ENCODE measurements around the gene DMWD. TPM values are rescaled to one million over a fixed set of nuclear protein-coding genes. Genes with fewer than 3 reads are reported as not detected.

DMWD gene
- polyA plus RNA-seq, 1 of the 3 experiments (the other 2 are of a cell fraction), result 40.6 TPM

DNA sequence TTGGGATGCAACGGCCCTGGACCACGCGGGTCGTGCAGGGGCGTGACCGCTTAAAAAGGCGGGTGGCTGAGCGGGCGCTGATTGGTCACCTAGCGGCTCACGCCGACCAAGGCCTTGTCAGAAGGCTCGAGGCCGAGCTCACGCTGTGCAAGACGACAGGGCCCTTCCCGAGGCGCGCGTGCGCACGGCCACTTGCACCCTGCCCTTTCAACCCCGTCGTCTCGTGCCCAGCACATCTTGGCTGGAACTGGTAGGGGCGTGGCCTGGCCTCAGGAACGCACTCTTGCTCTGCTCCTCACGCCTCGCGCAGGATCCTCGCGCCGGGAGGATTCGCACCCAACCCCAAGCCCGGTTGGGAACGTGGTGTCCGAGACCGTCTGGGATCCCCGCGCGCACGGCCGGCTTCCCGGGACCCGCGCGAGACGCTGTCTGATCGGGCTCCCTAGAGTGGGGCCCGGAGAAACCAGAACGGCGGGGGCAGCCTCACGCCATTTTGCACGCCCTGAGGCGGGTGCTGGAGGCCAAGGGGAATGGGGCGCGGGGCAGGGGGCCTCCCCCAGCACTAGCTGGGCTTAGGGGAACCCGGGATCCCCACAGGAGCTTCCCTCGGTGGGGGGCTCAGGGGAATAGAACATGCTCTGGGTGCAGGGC lies 59.4 kb downstream of the DMWD start, which contains the start of gene MEIOSIN (continued):
- TF ChIP-seq, protein P1, sequence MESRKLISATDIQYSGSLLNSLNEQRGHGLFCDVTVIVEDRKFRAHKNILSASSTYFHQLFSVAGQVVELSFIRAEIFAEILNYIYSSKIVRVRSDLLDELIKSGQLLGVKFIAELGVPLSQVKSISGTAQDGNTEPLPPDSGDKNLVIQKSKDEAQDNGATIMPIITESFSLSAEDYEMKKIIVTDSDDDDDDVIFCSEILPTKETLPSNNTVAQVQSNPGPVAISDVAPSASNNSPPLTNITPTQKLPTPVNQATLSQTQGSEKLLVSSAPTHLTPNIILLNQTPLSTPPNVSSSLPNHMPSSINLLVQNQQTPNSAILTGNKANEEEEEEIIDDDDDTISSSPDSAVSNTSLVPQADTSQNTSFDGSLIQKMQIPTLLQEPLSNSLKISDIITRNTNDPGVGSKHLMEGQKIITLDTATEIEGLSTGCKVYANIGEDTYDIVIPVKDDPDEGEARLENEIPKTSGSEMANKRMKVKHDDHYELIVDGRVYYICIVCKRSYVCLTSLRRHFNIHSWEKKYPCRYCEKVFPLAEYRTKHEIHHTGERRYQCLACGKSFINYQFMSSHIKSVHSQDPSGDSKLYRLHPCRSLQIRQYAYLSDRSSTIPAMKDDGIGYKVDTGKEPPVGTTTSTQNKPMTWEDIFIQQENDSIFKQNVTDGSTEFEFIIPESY (IDR thresholded peaks at IDR 0.05; ENCODE audit: borderline replicate concordance, low read depth), result no peak
- TF ChIP-seq, protein P2, sequence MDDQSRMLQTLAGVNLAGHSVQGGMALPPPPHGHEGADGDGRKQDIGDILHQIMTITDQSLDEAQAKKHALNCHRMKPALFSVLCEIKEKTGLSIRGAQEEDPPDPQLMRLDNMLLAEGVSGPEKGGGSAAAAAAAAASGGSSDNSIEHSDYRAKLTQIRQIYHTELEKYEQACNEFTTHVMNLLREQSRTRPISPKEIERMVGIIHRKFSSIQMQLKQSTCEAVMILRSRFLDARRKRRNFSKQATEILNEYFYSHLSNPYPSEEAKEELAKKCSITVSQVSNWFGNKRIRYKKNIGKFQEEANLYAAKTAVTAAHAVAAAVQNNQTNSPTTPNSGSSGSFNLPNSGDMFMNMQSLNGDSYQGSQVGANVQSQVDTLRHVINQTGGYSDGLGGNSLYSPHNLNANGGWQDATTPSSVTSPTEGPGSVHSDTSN (IDR thresholded peaks at IDR 0.05), result no peak
- TF ChIP-seq TEAD4 (IDR thresholded peaks at IDR 0.05; ENCODE audit: borderline replicate concordance, insufficient read depth), result no peak
- TF ChIP-seq NRF1 (IDR thresholded peaks at IDR 0.05; ENCODE audit: low read depth, low read length), result no peak
- TF ChIP-seq RAD21 (IDR thresholded peaks at IDR 0.05; ENCODE audit: low read length), result no peak
- no peak for TF ChIP-seq POLR2AphosphoS5 (IDR thresholded peaks at IDR 0.05; ENCODE audit: low read depth, low read length)

Other genes with a start within 250 kb of the DMWD start
- gene OPA3, start 208.0 kb downstream of the DMWD start, polyA plus RNA-seq (2012; rRNA removed), result 10.0 and 11.1 TPM in 2 replicates
- gene GPR4, start 190.6 kb downstream of the DMWD start, polyA plus RNA-seq (2012; rRNA removed), result 0.29 and 0.69 TPM in 2 replicates
- gene EML2, start 153.4 kb downstream of the DMWD start, polyA plus RNA-seq (2012; rRNA removed), result 10.3 and 12.4 TPM in 2 replicates
- 1.3 and 1.4 TPM in 2 replicates for gene GIPR, start 124.6 kb downstream of the DMWD start, polyA plus RNA-seq (2012; rRNA removed)
- gene SNRPD2, start 100.9 kb downstream of the DMWD start, polyA plus RNA-seq (2012; rRNA removed), result 1,248 and 1,471 TPM in 2 replicates
- gene QPCTL, start 100.2 kb downstream of the DMWD start, polyA plus RNA-seq (2012; rRNA removed), result 17.6 and 19.1 TPM in 2 replicates
- 2.8 and 5.6 TPM in 2 replicates for gene FBXO46, start 61.9 kb downstream of the DMWD start, polyA plus RNA-seq (2012; rRNA removed)
- 0.03 and 0.06 TPM in 2 replicates for gene MEIOSIN, start 59.4 kb downstream of the DMWD start, polyA plus RNA-seq (2012; rRNA removed)
- 6.4 and 8.4 TPM in 2 replicates for gene SIX5, start 23.6 kb downstream of the DMWD start, polyA plus RNA-seq (2012; rRNA removed)
- gene DMPK, start 10.4 kb downstream of the DMWD start, polyA plus RNA-seq (2012; rRNA removed), result 86.4 and 92.2 TPM in 2 replicates
- 0.02 TPM in 1 of 2 replicates, not detected in the other for gene RSPH6A, start 22.5 kb upstream of the DMWD start, polyA plus RNA-seq (2012; rRNA removed)
- gene SYMPK, start 70.3 kb upstream of the DMWD start, polyA plus RNA-seq (2012; rRNA removed), result 76.3 and 92.7 TPM in 2 replicates
- gene FOXA3, start 71.5 kb upstream of the DMWD start, polyA plus RNA-seq (2012; rRNA removed), result 0.97 and 1.5 TPM in 2 replicates
- 11.8 and 16.8 TPM in 2 replicates for gene IRF2BP1, start 93.3 kb upstream of the DMWD start, polyA plus RNA-seq (2012; rRNA removed)
- 2.8 and 5.1 TPM in 2 replicates for gene MYPOP, start 109.8 kb upstream of the DMWD start, polyA plus RNA-seq (2012; rRNA removed)
- gene NANOS2, start 121.9 kb upstream of the DMWD start, polyA plus RNA-seq (2012; rRNA removed), result not detected in 2 replicates
- 1.3 and 1.9 TPM in 2 replicates for gene NOVA2, start 181.0 kb upstream of the DMWD start, polyA plus RNA-seq (2012; rRNA removed)
- gene CCDC61, start 202.6 kb upstream of the DMWD start, polyA plus RNA-seq (2012; rRNA removed), result 6.8 and 7.6 TPM in 2 replicates
- not detected in 2 replicates for gene PGLYRP1, start 230.2 kb upstream of the DMWD start, polyA plus RNA-seq (2012; rRNA removed)
- gene IGFL4, start 248.2 kb upstream of the DMWD start, polyA plus RNA-seq (2012; rRNA removed), result not detected in 2 replicates

All from SK-N-SH (cell line).